WTC11 (cell line): Measurements from ENCODE around the gene LZTS2. TPM values are rescaled to one million over a fixed set of nuclear protein-coding genes. Genes with fewer than 3 reads are reported as not detected.

Experiments
- ATAC-seq: fragments of 200-7000 bp; cut with Tn5 transposase; 2 replicates; pipeline ENCODE4 v1.10.0; 2021; ENCODE audit warnings: mild to moderate bottlenecking, moderate library complexity
- CTCF ChIA-PET: fragments of 300-600 bp; sonication (Branson Sonifier 250); formaldehyde crosslinking; loops from one replicate; lab custom pipeline; 2021; ENCODE audit warnings: antibody characterized with exemption; lab: Charles Lee
- POLR2A ChIA-PET: fragments of 350-600 bp; sonication (Branson Sonifier 250); formaldehyde crosslinking; loops from one replicate; lab custom pipeline; 2021; ENCODE audit warnings: antibody characterized with exemption; lab: Charles Lee
- DNase-seq: peaks from one replicate; pipeline ENCODE4 v3.0.0; 2021; ENCODE audit warnings: low spot score
- H3K27ac Mint-ChIP-seq: 2 replicates; pipeline ENCODE4 v1.8.0; 2021; ENCODE audit warnings: mixed read lengths
- H3K27me3 Mint-ChIP-seq: 2 replicates; pipeline ENCODE4 v1.8.0; 2021; ENCODE audit warnings: low read depth, mild to moderate bottlenecking, moderate library complexity, mixed read lengths
- H3K36me3 Mint-ChIP-seq: 2 replicates; pipeline ENCODE4 v1.8.0; 2021; ENCODE audit warnings: mixed read lengths
- H3K4me1 Mint-ChIP-seq: 2 replicates; pipeline ENCODE4 v1.8.0; 2022; ENCODE audit warnings: mixed read lengths
- H3K4me3 Mint-ChIP-seq: 2 replicates; pipeline ENCODE4 v1.8.0; 2021; ENCODE audit warnings: mild to moderate bottlenecking, moderate library complexity, mixed read lengths
- H3K9me3 Mint-ChIP-seq: 2 replicates; pipeline ENCODE4 v1.8.0; 2021; ENCODE audit warnings: mixed read lengths
- ELF4 ChIP-seq: sonication (generic); formaldehyde crosslinking; IDR thresholded peaks from 2 replicates; pipeline ENCODE4 v1.8.1; 2022; ENCODE audit warnings: low read depth, mild to moderate bottlenecking, moderate library complexity, missing genetic modification reagents
- EMX1 ChIP-seq: fragments of 250-450 bp; sonication (Bioruptor Pico); IDR thresholded peaks from 2 replicates; pipeline ENCODE4 v1.8.0; 2021; ENCODE audit warnings: mild to moderate bottlenecking
- ETV6 ChIP-seq: sonication (generic); formaldehyde crosslinking; IDR thresholded peaks from 2 replicates; pipeline ENCODE4 v1.8.1; 2022; ENCODE audit warnings: mild to moderate bottlenecking, missing genetic modification reagents
- IRF2 ChIP-seq: sonication (generic); formaldehyde crosslinking; IDR thresholded peaks from 2 replicates; pipeline ENCODE4 v1.8.0; 2022; ENCODE audit warnings: low read depth, missing genetic modification reagents, borderline replicate concordance
- JUN ChIP-seq: sonication (generic); formaldehyde crosslinking; IDR thresholded peaks from 2 replicates; pipeline ENCODE4 v1.8.0; 2023; ENCODE audit warnings: mild to moderate bottlenecking, missing genetic modification reagents
- RELA ChIP-seq: sonication (generic); formaldehyde crosslinking; IDR thresholded peaks from 2 replicates; pipeline ENCODE4 v1.8.1; 2022; ENCODE audit warnings: missing genetic modification reagents, mild to moderate bottlenecking, borderline replicate concordance
- SMAD3 ChIP-seq: sonication (generic); formaldehyde crosslinking; IDR thresholded peaks from 2 replicates; pipeline ENCODE4 v1.8.0; 2022; ENCODE audit warnings: missing genetic modification reagents, mild to moderate bottlenecking, borderline replicate concordance
- TEAD4 ChIP-seq: sonication (generic); formaldehyde crosslinking; IDR thresholded peaks from 2 replicates; pipeline ENCODE4 v1.8.0; 2022; ENCODE audit warnings: mild to moderate bottlenecking, missing genetic modification reagents
- ZNF317 ChIP-seq: sonication (generic); formaldehyde crosslinking; IDR thresholded peaks from 2 replicates; pipeline ENCODE4 v1.8.1; 2023; ENCODE audit warnings: low read depth, mild to moderate bottlenecking, moderate library complexity, missing genetic modification reagents, borderline replicate concordance
- ZNF396 ChIP-seq: fragments of 250-450 bp; sonication (Bioruptor Pico); IDR thresholded peaks from 2 replicates; pipeline ENCODE4 v1.8.0; 2021; ENCODE audit warnings: mild to moderate bottlenecking, moderate library complexity, borderline replicate concordance
- ZNF423 ChIP-seq: fragments of 250-450 bp; sonication (Bioruptor Pico); IDR thresholded peaks from 2 replicates; pipeline ENCODE4 v2.1.2; 2022; ENCODE audit warnings: mild to moderate bottlenecking, moderate library complexity
- total RNA-seq: library from RNA; stranded (reverse); gene quantifications from 3 replicates; pipeline ENCODE4 v1.2.3, GENCODE V29; 2021
- TF ChIP-seq, protein P1 (sequence below): fragments of 250-450 bp; sonication (Bioruptor Pico); IDR thresholded peaks from 2 replicates; pipeline ENCODE4 v1.9.0; 2021; ENCODE audit warnings: mild to moderate bottlenecking, borderline replicate concordance
- TF ChIP-seq, protein P2 (sequence below): sonication (generic); formaldehyde crosslinking; conservative IDR thresholded peaks from 2 replicates; pipeline ENCODE4 v1.8.1; 2023; ENCODE audit warnings: mild to moderate bottlenecking, low read depth, missing genetic modification reagents, moderate library complexity
- TF ChIP-seq, protein P3 (sequence below): sonication (generic); formaldehyde crosslinking; IDR thresholded peaks from 2 replicates; pipeline ENCODE4 v1.8.0; 2022; ENCODE audit warnings: missing genetic modification reagents
- TF ChIP-seq, protein P4 (sequence below): sonication (generic); formaldehyde crosslinking; IDR thresholded peaks from 2 replicates; pipeline ENCODE4 v1.8.1; 2023; ENCODE audit warnings: mild to moderate bottlenecking, missing genetic modification reagents
- TF ChIP-seq, protein P5 (sequence below): sonication (generic); formaldehyde crosslinking; IDR thresholded peaks from 2 replicates; pipeline ENCODE4 v1.8.1; 2022; ENCODE audit warnings: mild to moderate bottlenecking, moderate library complexity, missing genetic modification reagents

LZTS2 gene
- total RNA-seq, 1 experiment from 2014 or later, result 84.6 TPM

DNA sequence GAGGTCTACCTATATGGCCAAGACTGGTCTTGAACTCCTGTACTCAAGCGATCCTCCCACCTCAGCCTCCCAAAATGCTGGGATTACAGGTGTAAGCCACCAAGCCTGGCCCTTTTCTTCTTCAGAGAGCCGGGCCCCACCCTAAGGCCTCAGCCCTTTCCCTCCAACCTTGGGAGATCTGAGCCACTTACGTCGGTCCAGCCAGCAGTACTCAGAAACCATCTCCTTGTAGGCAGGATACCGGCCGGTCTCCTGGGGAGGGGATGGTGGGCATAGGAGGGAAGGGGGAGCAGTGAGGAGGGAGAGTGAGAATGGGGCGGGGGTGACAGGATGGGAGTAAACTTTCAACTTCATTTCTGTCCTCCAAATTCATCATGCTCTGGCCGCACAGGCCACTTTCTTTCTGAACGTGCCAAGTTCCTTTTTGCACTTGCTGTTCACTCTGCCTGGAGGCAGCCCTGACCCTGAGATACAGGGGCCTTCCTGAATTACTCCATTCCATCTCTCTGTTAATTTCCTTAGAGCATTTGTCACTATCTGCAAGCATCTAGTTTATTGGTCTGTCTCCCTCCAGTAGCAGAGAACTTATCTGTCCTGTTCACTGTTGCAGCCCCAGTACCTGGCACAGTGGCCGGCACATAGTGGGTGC lies 20.9 kb downstream of the LZTS2 start:
- Mint-ChIP-seq H3K27me3 (peaks cover 49% of the 10 kb centered on the region), H3K9me3 (no peaks in the 10 kb centered on the region), H3K27ac (no peak overlapping the region), H3K4me3 (no peak overlapping the region), H3K4me1 (peaks cover 11% of the 10 kb centered on the region), H3K36me3 (no peaks in the 10 kb centered on the region)
- DNase-seq (no peak), ATAC-seq (no peak)
- CTCF ChIA-PET, result interaction anchor here (1.2 to 4.3 kb wide), 3 partner anchors 9 to 75 kb away, joined by 3 to 41 read pairs (median 15); partner anchors contain the start of gene KAZALD1
- TF ChIP-seq RELA (CRISPR knock-in tag), result no peak
- TF ChIP-seq, protein P1, sequence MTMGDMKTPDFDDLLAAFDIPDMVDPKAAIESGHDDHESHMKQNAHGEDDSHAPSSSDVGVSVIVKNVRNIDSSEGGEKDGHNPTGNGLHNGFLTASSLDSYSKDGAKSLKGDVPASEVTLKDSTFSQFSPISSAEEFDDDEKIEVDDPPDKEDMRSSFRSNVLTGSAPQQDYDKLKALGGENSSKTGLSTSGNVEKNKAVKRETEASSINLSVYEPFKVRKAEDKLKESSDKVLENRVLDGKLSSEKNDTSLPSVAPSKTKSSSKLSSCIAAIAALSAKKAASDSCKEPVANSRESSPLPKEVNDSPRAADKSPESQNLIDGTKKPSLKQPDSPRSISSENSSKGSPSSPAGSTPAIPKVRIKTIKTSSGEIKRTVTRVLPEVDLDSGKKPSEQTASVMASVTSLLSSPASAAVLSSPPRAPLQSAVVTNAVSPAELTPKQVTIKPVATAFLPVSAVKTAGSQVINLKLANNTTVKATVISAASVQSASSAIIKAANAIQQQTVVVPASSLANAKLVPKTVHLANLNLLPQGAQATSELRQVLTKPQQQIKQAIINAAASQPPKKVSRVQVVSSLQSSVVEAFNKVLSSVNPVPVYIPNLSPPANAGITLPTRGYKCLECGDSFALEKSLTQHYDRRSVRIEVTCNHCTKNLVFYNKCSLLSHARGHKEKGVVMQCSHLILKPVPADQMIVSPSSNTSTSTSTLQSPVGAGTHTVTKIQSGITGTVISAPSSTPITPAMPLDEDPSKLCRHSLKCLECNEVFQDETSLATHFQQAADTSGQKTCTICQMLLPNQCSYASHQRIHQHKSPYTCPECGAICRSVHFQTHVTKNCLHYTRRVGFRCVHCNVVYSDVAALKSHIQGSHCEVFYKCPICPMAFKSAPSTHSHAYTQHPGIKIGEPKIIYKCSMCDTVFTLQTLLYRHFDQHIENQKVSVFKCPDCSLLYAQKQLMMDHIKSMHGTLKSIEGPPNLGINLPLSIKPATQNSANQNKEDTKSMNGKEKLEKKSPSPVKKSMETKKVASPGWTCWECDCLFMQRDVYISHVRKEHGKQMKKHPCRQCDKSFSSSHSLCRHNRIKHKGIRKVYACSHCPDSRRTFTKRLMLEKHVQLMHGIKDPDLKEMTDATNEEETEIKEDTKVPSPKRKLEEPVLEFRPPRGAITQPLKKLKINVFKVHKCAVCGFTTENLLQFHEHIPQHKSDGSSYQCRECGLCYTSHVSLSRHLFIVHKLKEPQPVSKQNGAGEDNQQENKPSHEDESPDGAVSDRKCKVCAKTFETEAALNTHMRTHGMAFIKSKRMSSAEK (CRISPR knock-in tag), result no peak
- TF ChIP-seq ZNF317 (CRISPR knock-in tag), result no peak
- no peak for TF ChIP-seq IRF2 (CRISPR knock-in tag)
- TF ChIP-seq, protein P2, sequence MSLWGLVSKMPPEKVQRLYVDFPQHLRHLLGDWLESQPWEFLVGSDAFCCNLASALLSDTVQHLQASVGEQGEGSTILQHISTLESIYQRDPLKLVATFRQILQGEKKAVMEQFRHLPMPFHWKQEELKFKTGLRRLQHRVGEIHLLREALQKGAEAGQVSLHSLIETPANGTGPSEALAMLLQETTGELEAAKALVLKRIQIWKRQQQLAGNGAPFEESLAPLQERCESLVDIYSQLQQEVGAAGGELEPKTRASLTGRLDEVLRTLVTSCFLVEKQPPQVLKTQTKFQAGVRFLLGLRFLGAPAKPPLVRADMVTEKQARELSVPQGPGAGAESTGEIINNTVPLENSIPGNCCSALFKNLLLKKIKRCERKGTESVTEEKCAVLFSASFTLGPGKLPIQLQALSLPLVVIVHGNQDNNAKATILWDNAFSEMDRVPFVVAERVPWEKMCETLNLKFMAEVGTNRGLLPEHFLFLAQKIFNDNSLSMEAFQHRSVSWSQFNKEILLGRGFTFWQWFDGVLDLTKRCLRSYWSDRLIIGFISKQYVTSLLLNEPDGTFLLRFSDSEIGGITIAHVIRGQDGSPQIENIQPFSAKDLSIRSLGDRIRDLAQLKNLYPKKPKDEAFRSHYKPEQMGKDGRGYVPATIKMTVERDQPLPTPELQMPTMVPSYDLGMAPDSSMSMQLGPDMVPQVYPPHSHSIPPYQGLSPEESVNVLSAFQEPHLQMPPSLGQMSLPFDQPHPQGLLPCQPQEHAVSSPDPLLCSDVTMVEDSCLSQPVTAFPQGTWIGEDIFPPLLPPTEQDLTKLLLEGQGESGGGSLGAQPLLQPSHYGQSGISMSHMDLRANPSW, result no peak
- TF ChIP-seq, protein P3, sequence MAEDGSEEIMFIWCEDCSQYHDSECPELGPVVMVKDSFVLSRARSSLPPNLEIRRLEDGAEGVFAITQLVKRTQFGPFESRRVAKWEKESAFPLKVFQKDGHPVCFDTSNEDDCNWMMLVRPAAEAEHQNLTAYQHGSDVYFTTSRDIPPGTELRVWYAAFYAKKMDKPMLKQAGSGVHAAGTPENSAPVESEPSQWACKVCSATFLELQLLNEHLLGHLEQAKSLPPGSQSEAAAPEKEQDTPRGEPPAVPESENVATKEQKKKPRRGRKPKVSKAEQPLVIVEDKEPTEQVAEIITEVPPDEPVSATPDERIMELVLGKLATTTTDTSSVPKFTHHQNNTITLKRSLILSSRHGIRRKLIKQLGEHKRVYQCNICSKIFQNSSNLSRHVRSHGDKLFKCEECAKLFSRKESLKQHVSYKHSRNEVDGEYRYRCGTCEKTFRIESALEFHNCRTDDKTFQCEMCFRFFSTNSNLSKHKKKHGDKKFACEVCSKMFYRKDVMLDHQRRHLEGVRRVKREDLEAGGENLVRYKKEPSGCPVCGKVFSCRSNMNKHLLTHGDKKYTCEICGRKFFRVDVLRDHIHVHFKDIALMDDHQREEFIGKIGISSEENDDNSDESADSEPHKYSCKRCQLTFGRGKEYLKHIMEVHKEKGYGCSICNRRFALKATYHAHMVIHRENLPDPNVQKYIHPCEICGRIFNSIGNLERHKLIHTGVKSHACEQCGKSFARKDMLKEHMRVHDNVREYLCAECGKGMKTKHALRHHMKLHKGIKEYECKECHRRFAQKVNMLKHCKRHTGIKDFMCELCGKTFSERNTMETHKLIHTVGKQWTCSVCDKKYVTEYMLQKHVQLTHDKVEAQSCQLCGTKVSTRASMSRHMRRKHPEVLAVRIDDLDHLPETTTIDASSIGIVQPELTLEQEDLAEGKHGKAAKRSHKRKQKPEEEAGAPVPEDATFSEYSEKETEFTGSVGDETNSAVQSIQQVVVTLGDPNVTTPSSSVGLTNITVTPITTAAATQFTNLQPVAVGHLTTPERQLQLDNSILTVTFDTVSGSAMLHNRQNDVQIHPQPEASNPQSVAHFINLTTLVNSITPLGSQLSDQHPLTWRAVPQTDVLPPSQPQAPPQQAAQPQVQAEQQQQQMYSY, result no peak
- no peak for TF ChIP-seq ETV6 (CRISPR knock-in tag)
- TF ChIP-seq, protein P4, sequence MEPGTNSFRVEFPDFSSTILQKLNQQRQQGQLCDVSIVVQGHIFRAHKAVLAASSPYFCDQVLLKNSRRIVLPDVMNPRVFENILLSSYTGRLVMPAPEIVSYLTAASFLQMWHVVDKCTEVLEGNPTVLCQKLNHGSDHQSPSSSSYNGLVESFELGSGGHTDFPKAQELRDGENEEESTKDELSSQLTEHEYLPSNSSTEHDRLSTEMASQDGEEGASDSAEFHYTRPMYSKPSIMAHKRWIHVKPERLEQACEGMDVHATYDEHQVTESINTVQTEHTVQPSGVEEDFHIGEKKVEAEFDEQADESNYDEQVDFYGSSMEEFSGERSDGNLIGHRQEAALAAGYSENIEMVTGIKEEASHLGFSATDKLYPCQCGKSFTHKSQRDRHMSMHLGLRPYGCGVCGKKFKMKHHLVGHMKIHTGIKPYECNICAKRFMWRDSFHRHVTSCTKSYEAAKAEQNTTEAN (CRISPR knock-in tag), result no peak
- no peak for TF ChIP-seq ZNF396 (CRISPR knock-in tag)
- no peak for TF ChIP-seq JUN (CRISPR knock-in tag)
- no peak for TF ChIP-seq EMX1 (CRISPR knock-in tag)
- TF ChIP-seq TEAD4 (CRISPR knock-in tag), result no peak
- POLR2A ChIA-PET, result interaction anchor here (0.6 kb wide), 1 partner anchor 941 kb away, joined by 5 read pairs; no protein-coding TSS in a partner anchor

DNA sequence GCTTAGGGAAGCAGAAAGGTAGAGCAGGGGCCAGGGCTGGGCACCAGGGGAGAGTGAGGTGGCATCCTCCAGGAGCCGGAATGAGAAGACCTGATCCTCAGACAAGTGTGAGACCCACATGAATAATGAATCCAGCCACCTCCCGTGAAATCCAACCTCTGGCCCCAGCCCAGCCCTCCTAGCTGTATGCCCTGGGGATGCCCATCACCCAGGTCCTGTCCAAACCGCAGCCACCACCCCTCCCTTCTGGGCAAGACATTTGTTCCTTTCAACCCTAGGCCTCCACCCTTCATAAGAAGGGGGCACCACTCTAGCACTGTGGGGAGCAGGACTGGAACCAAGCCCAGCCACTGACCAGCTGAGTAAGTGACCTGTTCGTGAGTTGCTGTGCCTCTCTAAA lies 21.6 kb downstream of the LZTS2 start:
- DNase-seq (no peak), ATAC-seq (no peak)
- no peak overlapping the region for H3K4me3 Mint-ChIP-seq
- peaks cover 11% of the 10 kb centered on the region for H3K4me1 Mint-ChIP-seq
- no peaks in the 10 kb centered on the region for H3K9me3 Mint-ChIP-seq
- H3K36me3 Mint-ChIP-seq, result no peaks in the 10 kb centered on the region
- ChIA-PET POLR2A (interaction anchor here (0.6 kb wide), 1 partner anchor 941 kb away, joined by 5 read pairs; no protein-coding TSS in a partner anchor), CTCF (no interaction called here)
- H3K27ac Mint-ChIP-seq, result no peak overlapping the region
- TF ChIP-seq ZNF423 (CRISPR knock-in tag) (no peak), ELF4 (CRISPR knock-in tag) (no peak), SMAD3 (CRISPR knock-in tag) (no peak)
- TF ChIP-seq, protein P5, sequence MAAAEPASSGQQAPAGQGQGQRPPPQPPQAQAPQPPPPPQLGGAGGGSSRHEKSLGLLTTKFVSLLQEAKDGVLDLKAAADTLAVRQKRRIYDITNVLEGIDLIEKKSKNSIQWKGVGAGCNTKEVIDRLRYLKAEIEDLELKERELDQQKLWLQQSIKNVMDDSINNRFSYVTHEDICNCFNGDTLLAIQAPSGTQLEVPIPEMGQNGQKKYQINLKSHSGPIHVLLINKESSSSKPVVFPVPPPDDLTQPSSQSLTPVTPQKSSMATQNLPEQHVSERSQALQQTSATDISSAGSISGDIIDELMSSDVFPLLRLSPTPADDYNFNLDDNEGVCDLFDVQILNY (CRISPR knock-in tag), result no peak
- H3K27me3 Mint-ChIP-seq, result peaks cover 45% of the 10 kb centered on the region
